Vagina (tissue), 2 donors: ENCODE data around the gene CAP2. TPM values are rescaled to one million over a fixed set of nuclear protein-coding genes. Genes with fewer than 3 reads are reported as not detected.
"Not testable (repeated sequence)": the region's sequence is repeated elsewhere in the genome, so short reads cannot be mapped to it uniquely, and the experiment has no call there.

ENCODE experiments used
- DNase-seq, 2 donors: peaks; one replicate each; pipeline ENCODE4 v3.0.0-alpha.2; 2017; ENCODE audit errors: extremely low spot score in 2 of 2
- H3K27ac ChIP-seq: fragments of 200-600 bp; sonication (generic); one replicate; pipeline ENCODE4 v1.5.1; 2019
- H3K27me3 ChIP-seq: fragments of 200-600 bp; sonication (generic); one replicate; pipeline ENCODE4 v1.5.1; 2019
- H3K36me3 ChIP-seq, 2 donors: fragments of 200-600 bp; sonication (generic); one replicate each; pipeline ENCODE4 v1.5.1; 2017 to 2019
- H3K4me1 ChIP-seq: fragments of 200-600 bp; sonication (generic); one replicate; pipeline ENCODE4 v1.5.1; 2019
- H3K4me3 ChIP-seq, 2 donors: fragments of 200-600 bp; sonication (generic); 1 replicate in 1 of 2; 2 replicates in 1 of 2; pipeline ENCODE4 v1.5.1; 2016 to 2019
- H3K9me3 ChIP-seq: fragments of 200-600 bp; sonication (generic); one replicate; pipeline ENCODE4 v1.5.1; 2019
- POLR2A ChIP-seq, 2 donors: fragments of 450-650 bp; IDR thresholded peaks; one replicate each; pipeline ENCODE4 v1.6.1; 2017; ENCODE audit warnings: antibody characterized with exemption in 2 of 2, mild to moderate bottlenecking in 2 of 2, moderate library complexity in 2 of 2
- POLR2AphosphoS5 ChIP-seq, 2 donors: sonication (generic); formaldehyde crosslinking; IDR thresholded peaks; one replicate each; pipeline ENCODE4 v1.9.0; 2017; ENCODE audit warnings: antibody characterized with exemption in 2 of 2, mild to moderate bottlenecking in 2 of 2, low read depth in 1 of 2; ENCODE audit not compliant: insufficient read depth in 1 of 2
- intact Hi-C: fragments of 100-400 bp; cut with DNase I; formaldehyde crosslinking; loops from one replicate; pipeline ENCODE4 v1.15.1; 2023
- total RNA-seq: library from RNA; depleted of rRNA; stranded (reverse); fragments of >200 nt; gene quantifications from one replicate; pipeline ENCODE4 v1.2.3, GENCODE V29; 2016
- TF ChIP-seq, protein P1 (sequence below), 3 experiments: fragments of 450-650 bp in 2 of 3; fragments of 200-600 bp in 1 of 3; sonication (generic) in 1 of 3; IDR thresholded peaks; one replicate each; pipeline ENCODE4 v1.5.1; 2017 to 2019; ENCODE audit warnings: antibody characterized with exemption in 3 of 3, mild to moderate bottlenecking in 2 of 3, moderate library complexity in 2 of 3

The CAP2 gene
- total RNA-seq, 1 donor from 2014 or later: 9.6 TPM

DNA sequence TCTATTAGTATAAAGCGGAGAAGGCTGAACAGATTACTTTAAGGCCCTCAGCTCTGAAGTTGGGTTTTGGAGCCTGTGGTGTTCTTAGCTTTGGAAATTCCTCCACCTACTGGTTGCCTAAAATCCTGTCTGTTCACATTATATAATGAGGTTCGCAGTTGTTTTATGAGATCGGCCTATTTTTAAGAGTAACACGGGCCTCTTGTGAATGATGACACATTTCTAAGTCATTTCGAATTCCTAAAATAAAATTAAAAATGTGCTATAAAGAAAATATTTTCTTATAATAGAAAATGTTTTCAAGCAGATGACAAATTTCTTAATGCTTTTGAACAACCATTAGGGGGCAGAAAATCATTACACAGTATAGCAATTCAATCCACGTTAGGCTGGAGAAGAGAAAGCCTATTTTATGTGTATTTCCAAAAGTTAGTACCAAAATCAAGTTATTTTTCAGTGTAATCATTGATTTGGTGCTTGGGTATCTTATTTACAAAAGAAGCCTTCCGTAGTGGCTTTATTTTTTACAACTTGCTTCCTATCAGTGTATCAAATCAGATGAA, 190.9 kb downstream of the CAP2 start:
- no peak for DNase-seq
- no peak overlapping the region for H3K4me3 ChIP-seq

DNA sequence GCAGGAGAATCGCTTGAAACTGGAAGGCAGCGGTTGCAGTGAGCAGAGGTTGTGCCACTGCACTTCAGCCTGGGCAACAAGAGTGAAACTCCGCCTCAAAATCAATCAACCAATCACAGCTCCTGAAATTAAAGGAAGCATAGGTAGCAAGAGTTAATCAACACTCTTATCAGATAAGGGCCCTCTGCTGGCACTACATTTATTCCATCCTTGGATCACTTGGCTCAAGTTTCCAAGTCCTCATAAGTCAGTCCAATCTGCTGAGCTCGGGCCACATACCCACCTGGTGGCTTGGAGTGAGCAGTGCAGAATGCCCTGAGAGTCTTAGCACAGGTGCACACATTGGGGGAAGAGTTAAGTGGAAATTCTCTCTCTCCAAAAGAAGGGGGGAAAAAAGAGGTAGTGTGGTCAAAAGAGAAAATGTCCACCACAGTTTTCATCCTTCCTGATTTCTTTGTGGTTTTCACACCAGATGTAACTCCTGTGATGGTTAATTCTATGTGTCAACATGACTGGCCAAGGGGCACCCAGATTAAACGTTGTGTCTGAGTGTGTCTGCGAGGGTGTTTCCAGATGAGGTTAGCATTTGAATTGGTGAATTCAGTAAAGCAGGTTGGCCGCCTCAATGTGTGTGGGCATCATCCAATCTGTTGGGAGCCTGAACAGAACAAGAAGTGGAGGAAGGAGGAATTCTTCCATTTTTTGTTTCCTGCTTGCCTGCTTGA, 192.5 kb downstream of the CAP2 start:
- Histone ChIP-seq H3K36me3 (no peaks in the 10 kb centered on the region), H3K4me1 (peaks cover 6% of the 10 kb centered on the region), H3K27me3 (no peaks in the 10 kb centered on the region), H3K27ac (no peak overlapping the region), H3K4me3 (no peak overlapping the region), H3K9me3 (no peaks in the 10 kb centered on the region)
- TF ChIP-seq, protein P1, sequence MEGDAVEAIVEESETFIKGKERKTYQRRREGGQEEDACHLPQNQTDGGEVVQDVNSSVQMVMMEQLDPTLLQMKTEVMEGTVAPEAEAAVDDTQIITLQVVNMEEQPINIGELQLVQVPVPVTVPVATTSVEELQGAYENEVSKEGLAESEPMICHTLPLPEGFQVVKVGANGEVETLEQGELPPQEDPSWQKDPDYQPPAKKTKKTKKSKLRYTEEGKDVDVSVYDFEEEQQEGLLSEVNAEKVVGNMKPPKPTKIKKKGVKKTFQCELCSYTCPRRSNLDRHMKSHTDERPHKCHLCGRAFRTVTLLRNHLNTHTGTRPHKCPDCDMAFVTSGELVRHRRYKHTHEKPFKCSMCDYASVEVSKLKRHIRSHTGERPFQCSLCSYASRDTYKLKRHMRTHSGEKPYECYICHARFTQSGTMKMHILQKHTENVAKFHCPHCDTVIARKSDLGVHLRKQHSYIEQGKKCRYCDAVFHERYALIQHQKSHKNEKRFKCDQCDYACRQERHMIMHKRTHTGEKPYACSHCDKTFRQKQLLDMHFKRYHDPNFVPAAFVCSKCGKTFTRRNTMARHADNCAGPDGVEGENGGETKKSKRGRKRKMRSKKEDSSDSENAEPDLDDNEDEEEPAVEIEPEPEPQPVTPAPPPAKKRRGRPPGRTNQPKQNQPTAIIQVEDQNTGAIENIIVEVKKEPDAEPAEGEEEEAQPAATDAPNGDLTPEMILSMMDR (IDR thresholded peaks at IDR 0.05): no peak
- TF ChIP-seq POLR2A (IDR thresholded peaks at IDR 0.05) (no peak), POLR2AphosphoS5 (IDR thresholded peaks at IDR 0.05; ENCODE audit: insufficient read depth in 1 of 2, low read depth in 1 of 2) (no peak)
- intact Hi-C loops: loop anchor here (10.0 kb wide), 2 partner anchors 111 to 301 kb away; partner anchors contain the start of gene RBM24
- no peak for DNase-seq

More for the DNA sequence above, 190.9 kb downstream of the CAP2 start:
- H3K36me3 ChIP-seq: no peaks in the 10 kb centered on the region
- intact Hi-C loops: loop anchor here (5.0 to 10.0 kb wide), 3 partner anchors 110 to 427 kb away; partner anchors contain the start of gene RBM24
- peaks cover 6% of the 10 kb centered on the region for H3K4me1 ChIP-seq
- TF ChIP-seq POLR2AphosphoS5 (IDR thresholded peaks at IDR 0.05; ENCODE audit: insufficient read depth in 1 of 2, low read depth in 1 of 2) (peak in 1 of 2 donors; percentile 83), POLR2A (IDR thresholded peaks at IDR 0.05) (no peak)
- TF ChIP-seq, protein P1 (IDR thresholded peaks at IDR 0.05): peak; percentile 68 to 99 (median 92)
- peak overlapping the region; percentile 57 for H3K27ac ChIP-seq
- H3K27me3 ChIP-seq: no peaks in the 10 kb centered on the region
- no peaks in the 10 kb centered on the region for H3K9me3 ChIP-seq

DNA sequence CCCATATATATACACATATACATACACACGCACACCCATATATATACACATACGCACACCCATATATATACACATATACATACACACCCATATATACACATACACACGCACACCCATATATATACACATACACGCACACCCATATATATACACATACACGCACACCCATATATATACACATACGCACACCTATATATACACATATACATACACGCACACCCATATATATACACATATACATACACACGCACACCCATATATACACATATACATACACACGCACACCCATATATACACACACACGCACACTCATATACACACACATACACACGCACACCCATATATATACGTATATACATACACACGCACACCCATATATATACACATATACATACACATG, 193.2 kb downstream of the CAP2 start:
- H3K9me3 ChIP-seq, H3K27me3 ChIP-seq, H3K27ac ChIP-seq, H3K4me1 ChIP-seq, H3K36me3 ChIP-seq, DNase-seq, H3K4me3 ChIP-seq: not testable (repeated sequence)
- intact Hi-C loops: loop anchor here (10.0 kb wide), 2 partner anchors 112 to 302 kb away; partner anchors contain the start of gene RBM24

DNA sequence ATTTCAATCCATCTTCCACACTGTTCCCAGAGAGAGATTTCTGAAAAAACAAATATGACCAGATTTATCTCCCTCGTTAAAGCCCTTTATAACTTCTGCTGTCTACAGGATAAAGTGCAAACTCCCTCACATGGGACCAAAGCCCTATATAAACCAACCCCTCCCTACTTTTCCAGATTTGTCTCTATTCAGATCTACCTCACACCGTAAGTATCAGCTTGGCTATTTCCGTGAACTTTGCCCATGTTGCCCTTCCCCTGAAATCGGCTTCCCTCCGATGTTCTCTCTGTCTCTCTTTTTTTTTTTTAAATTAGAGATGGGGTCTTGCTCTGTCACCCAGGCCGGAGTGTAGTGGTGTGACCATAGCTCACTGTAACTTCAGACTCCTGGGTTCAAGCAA, 194.6 kb downstream of the CAP2 start:
- Histone ChIP-seq H3K36me3 (no peaks in the 10 kb centered on the region), H3K4me1 (peaks cover 6% of the 10 kb centered on the region), H3K9me3 (no peaks in the 10 kb centered on the region), H3K4me3 (no peak overlapping the region), H3K27me3 (no peaks in the 10 kb centered on the region), H3K27ac (no peak overlapping the region)
- TF ChIP-seq POLR2A (IDR thresholded peaks at IDR 0.05) (no peak), POLR2AphosphoS5 (IDR thresholded peaks at IDR 0.05; ENCODE audit: insufficient read depth in 1 of 2, low read depth in 1 of 2) (no peak)
- TF ChIP-seq, protein P1 (IDR thresholded peaks at IDR 0.05): no peak
- intact Hi-C loops: loop anchor here (10.0 kb wide), 2 partner anchors 113 to 303 kb away; partner anchors contain the start of gene RBM24
- no peak for DNase-seq

DNA sequence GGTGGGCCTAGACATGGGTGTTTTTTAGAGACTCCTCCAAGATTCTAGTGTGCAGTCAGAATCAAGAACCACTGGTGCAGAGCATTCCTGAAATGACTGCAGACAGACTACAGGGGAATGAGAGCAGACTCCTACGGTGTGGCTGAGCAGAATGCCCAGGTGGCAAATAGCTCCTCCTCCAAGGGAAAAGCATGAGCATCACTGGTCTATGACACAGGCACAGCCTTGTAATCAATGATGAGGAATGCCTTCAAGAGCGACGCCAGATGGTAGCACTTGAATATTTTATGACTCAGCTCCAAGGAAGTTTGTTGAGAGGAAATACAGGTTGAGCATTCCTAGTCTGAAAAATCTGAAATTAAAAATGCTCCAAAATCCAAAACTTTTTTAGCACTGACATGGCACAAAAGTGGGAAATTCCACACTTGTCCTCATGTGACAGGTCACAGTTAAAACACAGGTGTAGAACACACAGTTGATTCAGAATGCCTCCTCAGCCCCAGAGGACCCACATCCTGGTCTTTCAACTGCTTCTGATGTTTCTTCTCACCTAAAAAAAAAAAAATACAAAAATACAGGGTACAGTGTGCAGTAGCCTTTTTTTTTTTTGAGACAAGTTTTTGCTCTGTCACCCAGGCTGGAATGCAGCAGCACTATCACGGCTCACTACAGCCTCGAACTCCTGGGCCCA, 196.2 kb downstream of the CAP2 start:
- H3K4me1 ChIP-seq: no peaks in the 10 kb centered on the region
- no peak overlapping the region for H3K27ac ChIP-seq
- TF ChIP-seq POLR2AphosphoS5 (IDR thresholded peaks at IDR 0.05; ENCODE audit: insufficient read depth in 1 of 2, low read depth in 1 of 2): no peak
- no peaks in the 10 kb centered on the region for H3K36me3 ChIP-seq
- H3K27me3 ChIP-seq: no peaks in the 10 kb centered on the region
- no peaks in the 10 kb centered on the region for H3K9me3 ChIP-seq
- H3K4me3 ChIP-seq: no peak overlapping the region
- intact Hi-C loops: loop anchor here (10.0 kb wide), 3 partner anchors 115 to 305 kb away; partner anchors contain the start of gene RBM24
- DNase-seq: no peak
